Metanephros (tissue), 1 donor: ENCODE data around the gene MFAP3. TPM values are rescaled to one million over a fixed set of nuclear protein-coding genes. Genes with fewer than 3 reads are reported as not detected.

Source experiments
- total RNA-seq: library from RNA; depleted of rRNA; stranded (reverse); fragments of >200 nt; gene quantifications from one replicate; pipeline ENCODE4 v1.2.3, GENCODE V29; 2014

Gene MFAP3
- 67.4 TPM for total RNA-seq

GRCh38 chr5:154038707-154039457, at the start of gene MFAP3, which contains the start of gene FAM114A2:
MFAP3 (plus strand) TSS chr5:154038967; CDS start chr5:154049723, 10,756 bp downstream.
FAM114A2 (minus strand) TSS chr5:154038910; CDS start chr5:154034953, 3,957 bp downstream.

Other genes with a start within 250 kb of the MFAP3 start
- 30.7 TPM for gene FAM114A2, start 57 bp upstream of the MFAP3 start, total RNA-seq
- 25.6 TPM for gene GALNT10, start 151.8 kb downstream of the MFAP3 start, total RNA-seq